Subcutaneous adipose tissue (tissue), 4 donors: ENCODE data around the gene PDZD11. TPM values are rescaled to one million over a fixed set of nuclear protein-coding genes. Genes with fewer than 3 reads are reported as not detected.

ENCODE experiments used
- CTCF ChIP-seq: fragments of 450-650 bp; IDR thresholded peaks from one replicate; pipeline ENCODE4 v1.5.1; 2016; ENCODE audit warnings: low read depth, mild to moderate bottlenecking, control low read depth, antibody characterized with exemption, moderate library complexity
- total RNA-seq, 4 donors: library from RNA; depleted of rRNA; stranded (reverse); fragments of >200 nt; gene quantifications; one replicate each; pipeline ENCODE4 v1.1.0, GENCODE V29; 2016

The PDZD11 gene
- total RNA-seq, result 10 to 100 TPM; 19.4 to 30.7 (median 29.6) TPM

- TF ChIP-seq CTCF, result no peak
Measured at GRCh38 chrX:70289793-70290770, at the start of gene PDZD11, which contains the start of gene KIF4A. TSS of gene PDZD11 (minus strand) at chrX:70289927. CDS start at chrX:70289341, 586 bp downstream. TSS of gene KIF4A (plus strand) at chrX:70290104. CDS start at chrX:70290459, 355 bp downstream.

GRCh38 chrX:70338290-70338689, 48.6 kb upstream of the PDZD11 start:
- TF ChIP-seq CTCF, result no peak

- no peak for TF ChIP-seq CTCF
Measured at GRCh38 chrX:70336767-70337166, 47.0 kb upstream of the PDZD11 start.

- TF ChIP-seq CTCF, result no peak
Measured at GRCh38 chrX:70332600-70332999, 42.9 kb upstream of the PDZD11 start.

GRCh38 chrX:70331161-70331560, 41.4 kb upstream of the PDZD11 start:
- no peak for TF ChIP-seq CTCF

- no peak for TF ChIP-seq CTCF
Measured at GRCh38 chrX:70324326-70324725, 34.6 kb upstream of the PDZD11 start.

- no peak for TF ChIP-seq CTCF
Measured at GRCh38 chrX:70322784-70323183, 33.1 kb upstream of the PDZD11 start.
